Measurements from ENCODE around the gene ERBIN. TPM values are rescaled to one million over a fixed set of nuclear protein-coding genes. Genes with fewer than 3 reads are reported as not detected.

Gene ERBIN
- total and polyA plus RNA-seq, 2 of the 13 experiments (the other 11 are each of a cell fraction or from before 2014, with no cell fraction given): 14.4 to 41.7 TPM

GRCh38 chr5:65925601-65926275 lies 637 bp upstream of the ERBIN start (continued):
- TF ChIP-seq, protein P1, sequence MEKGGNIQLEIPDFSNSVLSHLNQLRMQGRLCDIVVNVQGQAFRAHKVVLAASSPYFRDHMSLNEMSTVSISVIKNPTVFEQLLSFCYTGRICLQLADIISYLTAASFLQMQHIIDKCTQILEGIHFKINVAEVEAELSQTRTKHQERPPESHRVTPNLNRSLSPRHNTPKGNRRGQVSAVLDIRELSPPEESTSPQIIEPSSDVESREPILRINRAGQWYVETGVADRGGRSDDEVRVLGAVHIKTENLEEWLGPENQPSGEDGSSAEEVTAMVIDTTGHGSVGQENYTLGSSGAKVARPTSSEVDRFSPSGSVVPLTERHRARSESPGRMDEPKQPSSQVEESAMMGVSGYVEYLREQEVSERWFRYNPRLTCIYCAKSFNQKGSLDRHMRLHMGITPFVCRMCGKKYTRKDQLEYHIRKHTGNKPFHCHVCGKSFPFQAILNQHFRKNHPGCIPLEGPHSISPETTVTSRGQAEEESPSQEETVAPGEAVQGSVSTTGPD (CRISPR knock-in tag; IDR thresholded peaks at IDR 0.05): no peak
- no peak for TF ChIP-seq MAF1 (CRISPR knock-in tag; IDR thresholded peaks at IDR 0.05; ENCODE audit: borderline replicate concordance)
- TF ChIP-seq, protein P2, sequence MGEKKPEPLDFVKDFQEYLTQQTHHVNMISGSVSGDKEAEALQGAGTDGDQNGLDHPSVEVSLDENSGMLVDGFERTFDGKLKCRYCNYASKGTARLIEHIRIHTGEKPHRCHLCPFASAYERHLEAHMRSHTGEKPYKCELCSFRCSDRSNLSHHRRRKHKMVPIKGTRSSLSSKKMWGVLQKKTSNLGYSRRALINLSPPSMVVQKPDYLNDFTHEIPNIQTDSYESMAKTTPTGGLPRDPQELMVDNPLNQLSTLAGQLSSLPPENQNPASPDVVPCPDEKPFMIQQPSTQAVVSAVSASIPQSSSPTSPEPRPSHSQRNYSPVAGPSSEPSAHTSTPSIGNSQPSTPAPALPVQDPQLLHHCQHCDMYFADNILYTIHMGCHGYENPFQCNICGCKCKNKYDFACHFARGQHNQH (CRISPR knock-in tag; IDR thresholded peaks at IDR 0.05): peak; percentile 72
- TF ChIP-seq XBP1 (CRISPR knock-in tag; IDR thresholded peaks at IDR 0.05): no peak
- no peak; the same call in 1 of the 2 replicates for TF ChIP-seq PCBP1 (IDR thresholded peaks at IDR 0.05; ENCODE audit: borderline replicate concordance, low read depth, low read length)
- TF ChIP-seq, protein P3, sequence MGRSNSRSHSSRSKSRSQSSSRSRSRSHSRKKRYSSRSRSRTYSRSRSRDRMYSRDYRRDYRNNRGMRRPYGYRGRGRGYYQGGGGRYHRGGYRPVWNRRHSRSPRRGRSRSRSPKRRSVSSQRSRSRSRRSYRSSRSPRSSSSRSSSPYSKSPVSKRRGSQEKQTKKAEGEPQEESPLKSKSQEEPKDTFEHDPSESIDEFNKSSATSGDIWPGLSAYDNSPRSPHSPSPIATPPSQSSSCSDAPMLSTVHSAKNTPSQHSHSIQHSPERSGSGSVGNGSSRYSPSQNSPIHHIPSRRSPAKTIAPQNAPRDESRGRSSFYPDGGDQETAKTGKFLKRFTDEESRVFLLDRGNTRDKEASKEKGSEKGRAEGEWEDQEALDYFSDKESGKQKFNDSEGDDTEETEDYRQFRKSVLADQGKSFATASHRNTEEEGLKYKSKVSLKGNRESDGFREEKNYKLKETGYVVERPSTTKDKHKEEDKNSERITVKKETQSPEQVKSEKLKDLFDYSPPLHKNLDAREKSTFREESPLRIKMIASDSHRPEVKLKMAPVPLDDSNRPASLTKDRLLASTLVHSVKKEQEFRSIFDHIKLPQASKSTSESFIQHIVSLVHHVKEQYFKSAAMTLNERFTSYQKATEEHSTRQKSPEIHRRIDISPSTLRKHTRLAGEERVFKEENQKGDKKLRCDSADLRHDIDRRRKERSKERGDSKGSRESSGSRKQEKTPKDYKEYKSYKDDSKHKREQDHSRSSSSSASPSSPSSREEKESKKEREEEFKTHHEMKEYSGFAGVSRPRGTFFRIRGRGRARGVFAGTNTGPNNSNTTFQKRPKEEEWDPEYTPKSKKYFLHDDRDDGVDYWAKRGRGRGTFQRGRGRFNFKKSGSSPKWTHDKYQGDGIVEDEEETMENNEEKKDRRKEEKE (IDR thresholded peaks at IDR 0.05): no peak
- no peak for TF ChIP-seq ZNF543 (CRISPR knock-in tag; IDR thresholded peaks at IDR 0.05)
- TF ChIP-seq KLF13 (CRISPR knock-in tag; IDR thresholded peaks at IDR 0.05): no peak
- peak; percentile 53; the same call in 1 of the 2 replicates for TF ChIP-seq ZNF687 (CRISPR knock-in tag; IDR thresholded peaks at IDR 0.05)
- peak; percentile 44; the same call in 1 of the 2 replicates for TF ChIP-seq FOXP4 (CRISPR knock-in tag; IDR thresholded peaks at IDR 0.05)
- 0 out of 2 replicates have a peak, but pooled peaks have one; percentile 70 for TF ChIP-seq RELA (CRISPR knock-in tag; IDR thresholded peaks at IDR 0.05)
- TF ChIP-seq TCF7L2 (IDR thresholded peaks at IDR 0.05; ENCODE audit: low read depth, low read length): no peak
- TF ChIP-seq MAFG (CRISPR knock-in tag; IDR thresholded peaks at IDR 0.05): no peak
- TF ChIP-seq ZNF512 (CRISPR knock-in tag; IDR thresholded peaks at IDR 0.05): no peak

Data from HepG2 (cell line).